CD4-positive, alpha-beta T cell treated with Interleukin-6 at 100 ng/mL for 8 hours (primary cell): ENCODE measurements around the gene CAPN7.
"Not testable (repeated sequence)": the region's sequence is repeated elsewhere in the genome, so short reads cannot be mapped to it uniquely, and the experiment has no call there.

ENCODE experiments used
- DNase-seq: peaks from one replicate; pipeline ENCODE4 v3.0.0-alpha.2; 2020; ENCODE audit warnings: mixed read lengths, low spot score

CAPN7 gene

GRCh38 chr3:15205934-15206661 is at the start of gene CAPN7:
Gene CAPN7 (plus strand): TSS chr3:15206246. CDS start chr3:15206496, 250 bp downstream.
- peak; percentile 94 for DNase-seq

DNA sequence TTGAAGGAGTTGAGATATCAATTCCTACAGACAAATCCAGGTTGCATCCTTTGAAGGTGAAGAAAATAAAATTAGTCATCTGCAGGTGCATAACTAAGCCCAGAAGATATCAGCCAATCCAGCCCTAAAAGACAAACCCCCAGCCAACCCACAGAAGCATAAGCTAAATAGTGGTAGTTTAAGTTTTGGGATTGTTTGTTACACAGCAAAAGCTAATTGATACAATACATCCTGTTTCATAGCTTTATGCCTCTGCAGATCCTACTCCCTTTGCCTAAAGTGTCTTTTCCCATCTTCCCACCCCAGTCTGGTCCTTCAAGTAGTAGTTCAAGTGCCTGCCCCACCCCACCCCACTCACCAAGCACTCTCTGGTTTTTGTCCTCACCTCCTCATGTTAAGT is 48.6 kb upstream of the CAPN7 start:
- DNase-seq: no peak

DNA sequence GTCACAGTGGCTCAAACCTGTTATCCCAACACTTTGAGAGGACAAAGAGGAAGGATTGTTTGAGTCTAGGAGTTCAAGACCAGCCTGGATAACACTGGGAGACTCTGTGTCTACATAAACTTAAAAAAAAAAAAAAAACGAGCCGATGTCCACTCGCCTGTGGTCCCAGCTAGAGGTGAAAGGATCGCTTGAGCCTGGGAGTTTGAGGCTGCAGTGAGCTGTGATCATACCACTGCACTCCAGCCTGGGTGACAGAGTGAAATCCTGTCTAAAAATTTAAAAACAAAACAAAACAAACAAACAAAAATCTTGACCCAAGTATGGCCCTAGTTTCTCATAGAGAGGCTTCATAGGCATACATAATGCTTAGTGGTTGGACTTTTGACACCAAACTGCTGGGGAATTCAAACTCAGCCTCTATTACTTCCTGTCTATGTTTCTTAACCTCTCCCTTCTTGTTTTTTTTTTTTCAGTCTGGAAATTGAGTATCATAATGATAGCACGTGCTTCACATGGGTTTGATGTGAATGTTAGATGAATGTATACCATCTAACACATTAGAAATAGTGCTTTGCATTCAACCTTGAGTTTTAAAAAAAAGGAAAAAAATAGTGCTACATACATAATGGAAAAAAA is 46.4 kb upstream of the CAPN7 start:
- DNase-seq: no peak

- no peak for DNase-seq
These were observed 45.4 kb upstream of the CAPN7 start for GRCh38 chr3:15160662-15161061.

DNA sequence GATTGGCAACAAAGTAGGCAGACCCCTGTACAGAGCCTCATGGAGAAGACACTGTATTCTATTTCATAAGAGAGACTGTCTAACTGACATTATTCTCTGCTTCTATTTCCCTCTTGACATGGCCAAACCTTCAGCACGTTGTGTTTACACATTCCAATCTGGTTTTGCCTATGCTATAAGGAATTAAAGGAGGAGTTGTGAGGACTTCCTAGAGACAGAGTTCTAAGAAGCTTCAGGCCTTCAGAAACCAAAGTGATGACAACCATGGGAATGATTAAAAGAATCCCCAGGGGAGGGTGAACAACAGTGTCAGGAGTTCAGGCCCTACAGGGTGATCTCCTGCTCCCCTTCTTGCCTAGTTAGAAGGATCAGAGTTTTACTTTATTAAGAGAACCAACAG is 44.9 kb upstream of the CAPN7 start:
- DNase-seq: no peak

- not testable (repeated sequence) for DNase-seq
These were observed 42.4 kb upstream of the CAPN7 start for GRCh38 chr3:15163656-15164055.

DNA sequence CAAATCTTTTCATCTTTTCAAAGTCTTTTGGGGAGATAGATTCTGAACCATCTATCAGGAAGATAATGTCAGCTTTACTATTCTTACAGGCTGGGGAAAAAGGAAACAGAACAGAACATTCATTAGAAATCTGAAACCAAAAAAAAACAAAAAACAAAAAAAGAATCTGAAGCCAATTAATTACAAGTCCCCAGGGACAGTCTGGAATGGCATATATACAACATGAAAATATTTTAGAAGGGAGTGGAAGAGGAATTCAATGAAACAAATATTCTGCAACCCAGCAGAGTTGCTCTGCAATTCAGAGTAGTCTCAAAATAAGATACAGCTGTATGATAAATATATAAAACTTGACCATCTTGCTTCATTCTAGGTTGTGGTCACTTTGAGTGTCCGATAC is 41.7 kb upstream of the CAPN7 start:
- DNase-seq: no peak

DNA sequence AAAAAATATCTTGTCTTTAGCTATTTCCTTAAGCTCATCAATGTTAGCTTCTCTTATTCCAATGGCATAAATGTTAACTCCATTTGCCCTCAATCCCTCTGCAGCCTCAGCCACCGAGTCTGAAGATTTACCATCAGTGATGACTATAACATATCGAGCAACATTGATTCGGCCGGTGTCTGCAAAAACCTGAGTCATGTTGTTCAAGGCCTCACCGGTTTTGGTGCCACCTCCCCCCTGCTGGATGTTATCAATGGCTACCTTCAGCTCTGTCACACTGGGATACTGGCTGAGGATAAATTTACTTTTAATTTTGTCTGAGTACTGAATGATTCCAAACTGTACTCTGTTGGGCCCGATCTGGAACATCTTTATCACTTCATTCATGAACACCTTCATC is 41.0 kb upstream of the CAPN7 start:
- DNase-seq: no peak

- DNase-seq: not testable (repeated sequence)
These were observed 39.7 kb upstream of the CAPN7 start for GRCh38 chr3:15166391-15166790.

- no peak for DNase-seq
These were observed 35.0 kb upstream of the CAPN7 start for GRCh38 chr3:15171096-15171495.

- no peak for DNase-seq
These were observed 33.2 kb upstream of the CAPN7 start for GRCh38 chr3:15172806-15173205.

GRCh38 chr3:15174953-15175352 is 31.1 kb upstream of the CAPN7 start:
- DNase-seq: no peak

DNA sequence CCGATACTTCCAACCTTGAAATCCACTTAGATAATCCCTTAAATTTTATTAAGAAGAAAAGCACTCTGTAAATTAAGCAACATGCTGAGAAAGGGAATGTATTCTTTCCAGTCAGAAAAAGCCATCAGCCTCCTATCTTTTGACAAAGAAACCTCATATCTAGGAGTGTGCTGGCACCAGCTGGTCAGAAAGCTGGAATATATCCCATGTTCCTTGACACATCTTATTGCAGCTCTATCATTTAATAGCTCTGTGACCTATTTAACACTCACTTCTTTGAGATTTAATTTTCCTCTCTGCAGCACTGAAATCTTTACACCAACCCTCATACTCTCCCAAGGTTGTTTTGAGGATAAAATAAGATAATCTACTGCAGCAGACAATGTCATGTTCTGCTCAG is 30.4 kb upstream of the CAPN7 start:
- DNase-seq: no peak

DNA sequence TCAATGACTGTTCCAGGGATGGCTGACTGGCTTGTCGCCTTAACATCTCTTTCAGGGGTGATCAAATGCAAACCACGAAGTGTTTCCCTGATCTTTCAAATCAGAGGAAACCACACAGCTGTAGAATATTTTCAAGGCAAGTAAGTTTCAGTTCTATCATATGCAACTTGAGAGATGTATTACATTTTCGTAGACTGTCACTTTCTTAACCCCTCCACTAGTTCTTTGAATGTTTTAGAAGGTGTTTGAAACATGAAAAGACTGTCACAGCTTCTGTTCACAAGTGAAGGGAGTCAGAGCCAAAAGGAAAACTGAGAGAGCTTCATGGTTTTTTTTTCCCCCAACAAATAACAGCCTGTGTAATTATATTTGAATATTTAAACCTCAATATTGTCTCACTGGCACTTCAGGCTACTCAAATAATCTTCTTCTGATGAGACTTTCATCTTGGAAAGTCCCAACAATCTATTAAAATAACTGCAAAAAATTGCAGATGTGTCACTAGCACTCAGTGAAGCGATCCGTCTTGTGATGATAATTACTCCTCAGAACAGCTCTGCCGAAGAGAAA is 25.9 kb upstream of the CAPN7 start:
- no peak for DNase-seq

GRCh38 chr3:15181511-15181910 is 24.5 kb upstream of the CAPN7 start:
- DNase-seq: no peak

DNA sequence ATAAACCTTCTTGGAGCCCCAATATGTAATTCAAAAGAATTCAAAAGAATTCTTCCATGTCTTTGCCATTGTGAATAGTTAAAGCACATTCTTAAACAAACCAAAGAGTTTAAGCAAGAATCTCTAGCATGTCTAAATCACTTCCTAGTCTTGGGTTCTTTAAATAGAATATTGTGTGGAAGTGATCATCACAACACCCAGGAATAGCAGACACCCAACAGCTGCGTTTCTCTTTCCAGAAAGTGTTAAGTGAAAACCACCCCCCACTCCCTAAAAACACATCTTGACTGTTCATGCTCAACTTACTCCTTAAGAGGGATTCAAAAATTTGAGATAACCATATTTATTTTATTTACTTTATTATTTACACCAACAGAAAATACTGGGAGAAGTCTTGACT is 24.1 kb upstream of the CAPN7 start:
- no peak for DNase-seq

- DNase-seq: no peak
These were observed 23.0 kb upstream of the CAPN7 start for GRCh38 chr3:15183011-15183410.

GRCh38 chr3:15185404-15185803 is 20.6 kb upstream of the CAPN7 start:
- no peak for DNase-seq

- DNase-seq: no peak
These were observed 20.0 kb upstream of the CAPN7 start for GRCh38 chr3:15186101-15186476.

DNA sequence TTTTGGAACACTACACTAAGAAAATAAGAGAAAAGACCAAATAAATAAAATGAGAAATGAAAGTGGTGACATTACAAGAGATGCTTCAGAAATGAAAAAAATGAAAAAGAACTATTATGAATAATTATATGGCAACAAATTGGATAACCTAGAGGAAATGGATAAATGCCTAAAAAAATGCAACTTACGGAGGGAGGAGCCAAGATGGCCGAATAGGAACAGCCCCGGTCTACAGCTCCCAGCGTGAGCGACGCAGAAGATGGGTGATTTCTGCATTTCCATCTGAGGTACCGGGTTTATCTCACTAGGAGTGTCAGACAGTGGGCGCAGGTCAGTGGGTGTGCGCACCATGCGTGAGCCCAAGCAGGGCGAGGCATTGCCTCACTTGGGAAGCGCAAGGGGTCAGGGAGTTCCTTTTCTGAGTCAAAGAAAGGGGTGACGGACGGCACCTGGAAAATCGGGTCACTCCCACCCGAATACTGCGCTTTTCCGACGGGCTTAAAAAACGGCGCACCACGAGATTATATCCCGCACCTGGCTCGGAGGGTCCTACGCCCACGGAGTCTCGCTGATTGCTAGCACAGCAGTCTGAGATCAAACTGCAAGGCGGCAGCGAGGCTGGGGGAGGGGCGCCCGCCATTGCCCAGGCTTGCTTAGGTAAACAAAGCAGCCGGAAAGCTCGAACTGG is 19.4 kb upstream of the CAPN7 start:
- not testable (repeated sequence) for DNase-seq

DNA sequence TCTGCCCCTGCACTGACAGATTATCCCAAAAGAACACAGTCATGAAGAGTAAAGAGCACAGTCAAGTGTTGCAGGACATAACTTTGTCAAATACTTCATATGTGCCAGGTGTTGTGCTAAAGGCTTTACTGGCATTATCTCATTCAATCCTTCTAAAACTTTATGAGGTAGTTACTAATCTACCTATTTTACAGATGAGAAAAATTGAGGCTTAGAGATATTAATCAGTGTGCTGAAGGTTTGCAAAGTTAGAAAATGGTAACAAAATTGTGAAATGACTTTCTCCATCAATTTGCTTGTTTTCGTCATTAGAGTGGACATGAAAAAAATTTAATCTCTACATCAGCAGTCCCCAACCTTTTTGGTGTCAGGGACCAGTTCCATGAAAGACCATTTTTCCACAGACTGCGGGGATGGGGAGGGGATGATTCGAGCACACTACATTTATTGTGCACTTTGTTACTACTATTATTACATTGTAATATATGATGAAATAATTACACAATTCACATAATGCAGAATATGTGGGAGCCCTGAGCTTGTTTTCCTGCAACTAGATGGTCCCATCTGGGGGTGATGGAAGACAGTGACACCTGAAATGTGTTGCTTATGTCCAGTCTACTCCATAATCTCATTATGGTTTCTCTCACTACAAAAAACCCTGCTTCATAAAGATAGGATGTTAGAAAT is 8.6 kb upstream of the CAPN7 start:
- DNase-seq: no peak

- DNase-seq: no peak
These were observed 7.4 kb upstream of the CAPN7 start for GRCh38 chr3:15198686-15199085.
